ENCODE data around the gene SH3D19. TPM values are rescaled to one million over a fixed set of nuclear protein-coding genes. Genes with fewer than 3 reads are reported as not detected.

SH3D19 gene, protein sequence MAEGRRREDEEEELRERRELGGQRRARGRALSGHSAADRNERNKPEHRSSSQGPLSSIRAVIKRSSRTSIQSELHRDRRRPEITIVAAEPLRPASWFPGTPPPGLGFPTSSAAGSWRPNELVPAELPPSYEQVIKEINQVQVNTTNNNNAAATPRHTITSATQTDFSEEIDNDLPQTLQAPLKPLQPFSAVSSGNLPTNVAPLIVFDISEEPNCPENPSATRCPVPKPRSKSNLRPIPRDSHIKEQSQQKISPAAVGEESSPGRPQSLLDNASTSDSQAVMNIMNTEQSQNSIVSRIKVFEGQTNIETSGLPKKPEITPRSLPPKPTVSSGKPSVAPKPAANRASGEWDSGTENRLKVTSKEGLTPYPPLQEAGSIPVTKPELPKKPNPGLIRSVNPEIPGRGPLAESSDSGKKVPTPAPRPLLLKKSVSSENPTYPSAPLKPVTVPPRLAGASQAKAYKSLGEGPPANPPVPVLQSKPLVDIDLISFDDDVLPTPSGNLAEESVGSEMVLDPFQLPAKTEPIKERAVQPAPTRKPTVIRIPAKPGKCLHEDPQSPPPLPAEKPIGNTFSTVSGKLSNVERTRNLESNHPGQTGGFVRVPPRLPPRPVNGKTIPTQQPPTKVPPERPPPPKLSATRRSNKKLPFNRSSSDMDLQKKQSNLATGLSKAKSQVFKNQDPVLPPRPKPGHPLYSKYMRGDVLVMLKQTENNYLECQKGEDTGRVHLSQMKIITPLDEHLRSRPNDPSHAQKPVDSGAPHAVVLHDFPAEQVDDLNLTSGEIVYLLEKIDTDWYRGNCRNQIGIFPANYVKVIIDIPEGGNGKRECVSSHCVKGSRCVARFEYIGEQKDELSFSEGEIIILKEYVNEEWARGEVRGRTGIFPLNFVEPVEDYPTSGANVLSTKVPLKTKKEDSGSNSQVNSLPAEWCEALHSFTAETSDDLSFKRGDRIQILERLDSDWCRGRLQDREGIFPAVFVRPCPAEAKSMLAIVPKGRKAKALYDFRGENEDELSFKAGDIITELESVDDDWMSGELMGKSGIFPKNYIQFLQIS
- total RNA-seq (2021) (40.0 and 41.7 TPM in 2 replicates), Bru-seq, nascent RNA (percentile 87 among the genes with signal in this experiment), BruChase-seq, experiment 1, labeled RNA remaining after a 2-hour chase (percentile 90 among the genes with signal in this experiment), BruChase-seq, experiment 2, labeled RNA remaining after a 6-hour chase (percentile 77 among the genes with signal in this experiment)
- long read RNA-seq, full-length matches to known transcripts = 14 of 41 reads
- long read RNA-seq, partial matches to known transcripts = 6 of 41 reads
- long read RNA-seq, other reads (novel, unspliced or antisense) = 21 of 41 reads

DNA sequence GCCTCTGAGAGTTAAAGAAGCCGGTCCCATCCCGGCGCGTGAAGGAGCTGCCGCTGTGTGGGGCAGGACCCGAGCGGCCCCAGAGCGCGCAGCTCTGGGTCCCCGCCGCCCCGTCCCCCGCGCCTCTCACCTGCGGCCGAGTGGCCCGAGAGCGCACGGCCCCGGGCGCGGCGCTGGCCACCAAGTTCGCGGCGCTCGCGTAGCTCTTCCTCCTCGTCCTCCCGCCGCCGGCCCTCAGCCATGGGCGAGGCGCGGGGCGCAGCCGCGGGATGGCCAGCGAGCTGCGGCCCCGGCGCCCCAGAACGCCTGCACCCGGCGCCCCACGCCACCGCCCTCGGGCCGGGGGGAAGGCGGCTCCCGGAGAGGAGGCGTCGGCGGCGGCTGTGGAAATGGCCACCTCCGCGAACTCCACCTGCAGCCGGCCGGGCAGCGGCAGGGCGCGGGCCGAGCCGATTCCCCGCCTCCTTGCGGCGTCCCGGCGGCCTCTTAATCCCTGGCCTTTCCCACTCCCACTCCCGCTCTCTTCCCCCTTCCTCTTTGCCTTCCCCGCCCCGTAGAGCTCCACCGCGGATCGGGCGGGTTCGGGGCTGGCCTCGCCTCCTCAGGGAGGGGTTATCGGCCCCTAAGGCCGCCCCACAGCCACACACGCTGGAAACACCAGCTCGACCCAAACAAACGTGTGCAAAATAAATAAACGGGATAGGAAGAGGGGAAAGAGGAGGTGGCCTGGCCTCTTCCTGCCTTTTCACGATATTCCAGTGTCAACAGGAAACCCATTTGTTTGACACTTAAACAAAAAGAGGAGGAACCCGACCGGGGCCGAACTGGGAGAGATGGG, at the start of gene SH3D19:
Gene SH3D19, minus strand, starts transcription at position 495 of the 838 bp plus-strand sequence. Its CDS starts 253 bp downstream, at position 242.
- TSS peak; percentile 85 for BruUV-seq (replicated peaks)
- Histone ChIP-seq H3K27ac (peak within 1 kb of the TSS; percentile 93), H3K4me2 (peak within 1 kb of the TSS; percentile 78), H3K4me1 (replicated peaks; ENCODE audit: insufficient read depth) (peaks cover 39% of the 10 kb centered on the region), H3K27me3 (ENCODE audit: insufficient read depth, low read depth) (no peaks in the 10 kb centered on the region), H3F3A (ENCODE audit: insufficient read depth, low read depth) (peaks cover 11% of the 10 kb centered on the region), H2AFZ (peak within 1 kb of the TSS; percentile 86), H4K20me1 (ENCODE audit: insufficient read depth) (no peaks in the 10 kb centered on the region), H3K4me3 (peak within 1 kb of the TSS; percentile 67), H3K36me3 (ENCODE audit: low read depth) (no peaks in the 10 kb centered on the region), H3K9me3 (ENCODE audit: insufficient read depth, low read depth) (no peaks in the 10 kb centered on the region), H3K9me2 (ENCODE audit: insufficient read depth) (no peaks in the 10 kb centered on the region), H3K79me2 (ENCODE audit: low read depth) (peaks cover 42% of the 10 kb centered on the region)
- POLR2A ChIA-PET (ENCODE audit: unreplicated experiment) = interaction anchor here (0.5 to 0.7 kb wide), 10 partner anchors 9 to 318 kb away, joined by 3 to 8 read pairs (median 3); no protein-coding TSS in a partner anchor
- CTCF ChIA-PET = interaction anchor here (0.5 to 0.8 kb wide), 2 partner anchors 127 to 208 kb away, joined by 3 to 7 read pairs; no protein-coding TSS in a partner anchor
- peak; percentile 56 to 82 for DNase-seq
- TF ChIP-seq EZH2 (IDR thresholded peaks at IDR 0.05; ENCODE audit: low read depth) = no peak
- TF ChIP-seq CTCF (conservative IDR thresholded peaks at IDR 0.05) = no peak
- intact Hi-C loops (cut with micrococcal nuclease; ENCODE audit: unreplicated experiment) = loop anchor here (1.0 to 2.0 kb wide), 2 partner anchors 84 to 131 kb away; partner anchors contain the start of gene FHIP1A

DNA sequence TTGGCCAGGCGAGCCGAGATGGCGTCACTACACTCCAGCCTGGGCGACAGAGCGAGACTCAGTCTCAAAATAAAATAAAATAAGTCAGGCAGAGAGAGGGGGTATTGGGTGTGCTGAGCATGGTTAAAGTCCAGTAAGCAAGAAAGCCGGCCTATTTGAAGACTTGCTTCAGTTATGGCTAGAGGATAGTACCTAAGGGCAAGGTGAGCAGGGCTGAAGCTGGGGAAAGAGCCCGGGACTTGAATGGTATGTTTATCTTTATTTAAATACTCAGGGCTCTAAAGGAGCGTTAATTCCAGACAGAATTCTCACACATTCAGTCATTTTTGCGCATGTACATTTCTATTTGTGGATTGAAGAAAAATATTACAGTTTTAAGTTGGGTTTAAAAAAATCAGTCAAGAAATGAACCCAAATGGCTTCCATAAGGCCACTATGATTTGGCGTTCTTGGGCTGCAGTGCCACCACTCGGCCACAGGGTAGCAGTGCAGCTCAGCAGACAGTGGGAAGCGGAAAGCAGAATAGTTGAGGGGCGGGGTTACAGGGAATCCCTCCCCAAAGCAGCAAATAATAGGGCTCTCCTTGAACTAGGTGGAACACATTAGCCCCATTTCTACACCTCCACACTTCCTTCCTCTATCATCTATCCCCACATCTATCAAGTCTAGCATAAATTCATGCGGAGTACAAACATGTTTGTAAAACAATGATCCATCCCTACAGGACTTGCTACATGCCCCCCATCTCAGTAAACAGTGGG, 37.2 kb upstream of the SH3D19 start:
- H3K4me1 ChIP-seq (replicated peaks; ENCODE audit: insufficient read depth) = no peaks in the 10 kb centered on the region
- no peak overlapping the region for H3K4me2 ChIP-seq
- no peak overlapping the region for H2AFZ ChIP-seq
- TF ChIP-seq CTCF (conservative IDR thresholded peaks at IDR 0.05) (peak; percentile 90), EZH2 (IDR thresholded peaks at IDR 0.05; ENCODE audit: low read depth) (no peak)
- H3K9me2 ChIP-seq (ENCODE audit: insufficient read depth) = no peaks in the 10 kb centered on the region
- H4K20me1 ChIP-seq (ENCODE audit: insufficient read depth) = no peaks in the 10 kb centered on the region
- no TSS peak for BruUV-seq (replicated peaks)
- POLR2A ChIA-PET (ENCODE audit: unreplicated experiment) = no interaction called here
- no peaks in the 10 kb centered on the region for H3K9me3 ChIP-seq (ENCODE audit: insufficient read depth, low read depth)
- no peaks in the 10 kb centered on the region for H3K79me2 ChIP-seq (ENCODE audit: low read depth)
- H3K36me3 ChIP-seq (ENCODE audit: low read depth) = no peaks in the 10 kb centered on the region
- no peak overlapping the region for H3K27ac ChIP-seq
- CTCF ChIA-PET = no interaction called here
- peak; percentile 58 to 74 for DNase-seq
- no peak overlapping the region for H3K4me3 ChIP-seq
- no peaks in the 10 kb centered on the region for H3K27me3 ChIP-seq (ENCODE audit: insufficient read depth, low read depth)
- no peaks in the 10 kb centered on the region for H3F3A ChIP-seq (ENCODE audit: insufficient read depth, low read depth)
- intact Hi-C loops (cut with micrococcal nuclease; ENCODE audit: unreplicated experiment) = loop anchor here (1.0 to 10.0 kb wide), 6 partner anchors 86 to 1022 kb away; partner anchors contain the start of genes GATB and PRSS48

Measured in PC-9 (cell line).